Left lung (tissue), 10 donors: ENCODE results near the gene B3GNT5. TPM values are rescaled to one million over a fixed set of nuclear protein-coding genes. Genes with fewer than 3 reads are reported as not detected.
A peak's percentile ranks its signal among the peaks of the same experiment; 100 is the strongest.

Experiments
- ATAC-seq: fragments of 200-7000 bp; cut with Tn5 transposase; one replicate; pipeline ENCODE4 v1.9.1; 2020; ENCODE audit warnings: moderate library complexity
- DNase-seq, 4 donors: peaks; one replicate each; pipeline ENCODE4 v3.0.0-alpha.2; 2013 to 2020
- H3K27ac ChIP-seq, 2 donors: fragments of 200-600 bp; sonication (generic) in 1 of 2; one replicate each; pipeline versions ENCODE4 v1.5.0 to v1.8.0; 2020 to 2021
- H3K27me3 ChIP-seq, 2 donors: fragments of 200-600 bp; sonication (generic) in 1 of 2; one replicate each; pipeline versions ENCODE4 v1.5.0 to v1.8.0; 2020 to 2021
- H3K36me3 ChIP-seq, 2 donors: fragments of 200-600 bp; sonication (generic) in 1 of 2; one replicate each; pipeline versions ENCODE4 v1.5.0 to v1.8.0; 2020 to 2021
- H3K4me1 ChIP-seq, 2 donors: fragments of 200-600 bp; one replicate each; pipeline ENCODE4 v1.8.0; 2021
- H3K4me3 ChIP-seq, 2 donors: fragments of 200-600 bp; sonication (generic) in 1 of 2; one replicate each; pipeline versions ENCODE4 v1.5.0 to v1.8.0; 2020 to 2021; ENCODE audit warnings: mild to moderate bottlenecking in 1 of 2
- H3K9me3 ChIP-seq, 2 donors: fragments of 200-600 bp; sonication (generic) in 1 of 2; one replicate each; pipeline versions ENCODE4 v1.5.0 to v1.8.0; 2020 to 2021
- CTCF ChIP-seq, 2 donors: fragments of 200-600 bp; sonication (generic) in 1 of 2; IDR thresholded peaks; one replicate each; pipeline versions ENCODE4 v1.5.0 to v1.8.0; 2021; ENCODE audit warnings: antibody characterized with exemption in 2 of 2
- intact Hi-C, 2 donors: fragments of 100-400 bp; cut with DNase I; formaldehyde crosslinking; loops; one replicate each; pipeline versions ENCODE4 v1.11.2 to v1.14.2; 2022
- polyA plus RNA-seq, 6 donors: library from polyadenylated mRNA; unstranded; fragments of 120-200 nt; gene quantifications; one replicate each; pipeline ENCODE4 v1.2.1, GENCODE V29; 2013; ENCODE audit not compliant: insufficient read length in 6 of 6
- total RNA-seq, 2 donors: library from RNA; stranded (reverse); fragmentation: NEBNext Ultra II Directional; extraction: Animal tissue kit (Norgen Biotek cat#: 25700); gene quantifications; one replicate each; pipeline ENCODE4 v1.2.1, GENCODE V29; 2021
- donor health status: DM: no; HTN: yes; CAD: no.
- donor health status: DM: no; HTN: no; CAD: no.

The B3GNT5 gene
- total and polyA plus RNA-seq, 8 donors, result 21.7 to 45.2 (median 26.9) TPM

GRCh38 chr3:183281126-183281797 is 28.2 kb downstream of the B3GNT5 start:
- Histone ChIP-seq H3K9me3 (no peaks in the 10 kb centered on the region), H3K4me1 (peaks cover 7 to 17% of the 10 kb centered on the region in 2 donors), H3K27me3 (no peaks in the 10 kb centered on the region), H3K27ac (no peak overlapping the region), H3K4me3 (no peak overlapping the region), H3K36me3 (no peaks in the 10 kb centered on the region)
- no peak for ATAC-seq
- intact Hi-C loops, result no loop called here
- no peak for DNase-seq
- TF ChIP-seq CTCF (IDR thresholded peaks at IDR 0.05), result no peak

GRCh38 chr3:183283886-183284285 is 30.8 kb downstream of the B3GNT5 start:
- Histone ChIP-seq H3K27ac (no peak overlapping the region), H3K36me3 (no peaks in the 10 kb centered on the region), H3K4me3 (no peak overlapping the region), H3K9me3 (no peaks in the 10 kb centered on the region), H3K4me1 (peaks cover 7 to 33% of the 10 kb centered on the region in 2 donors), H3K27me3 (no peaks in the 10 kb centered on the region)
- TF ChIP-seq CTCF (IDR thresholded peaks at IDR 0.05), result no peak
- intact Hi-C loops, result no loop called here
- ATAC-seq (no peak), DNase-seq (no peak)

- DNase-seq (no peak), ATAC-seq (no peak)
- Histone ChIP-seq H3K4me3 (no peak overlapping the region), H3K9me3 (no peaks in the 10 kb centered on the region), H3K36me3 (no peaks in the 10 kb centered on the region), H3K4me1 (peaks cover 7 to 33% of the 10 kb centered on the region in 2 donors), H3K27ac (peak overlapping the region in 1 of 2 donors; percentile 84), H3K27me3 (no peaks in the 10 kb centered on the region)
- intact Hi-C loops, result no loop called here
- TF ChIP-seq CTCF (IDR thresholded peaks at IDR 0.05), result no peak
Measured at GRCh38 chr3:183284570-183284969, 31.5 kb downstream of the B3GNT5 start.

GRCh38 chr3:183285318-183285717 is 32.3 kb downstream of the B3GNT5 start:
- Histone ChIP-seq H3K4me3 (no peak overlapping the region), H3K36me3 (no peaks in the 10 kb centered on the region), H3K27me3 (no peaks in the 10 kb centered on the region), H3K27ac (peak overlapping the region; percentile 70 to 84), H3K4me1 (peaks cover 7 to 33% of the 10 kb centered on the region in 2 donors), H3K9me3 (no peaks in the 10 kb centered on the region)
- DNase-seq, result no peak
- TF ChIP-seq CTCF (IDR thresholded peaks at IDR 0.05), result no peak
- ATAC-seq, result peak; percentile 9
- intact Hi-C loops, result no loop called here

GRCh38 chr3:183285828-183286457 is 32.9 kb downstream of the B3GNT5 start:
- intact Hi-C loops, result no loop called here
- no peak for TF ChIP-seq CTCF (IDR thresholded peaks at IDR 0.05)
- Histone ChIP-seq H3K4me3 (no peak overlapping the region), H3K36me3 (no peaks in the 10 kb centered on the region), H3K27ac (peak overlapping the region; percentile 70 to 84), H3K4me1 (peaks cover 7 to 33% of the 10 kb centered on the region in 2 donors), H3K9me3 (no peaks in the 10 kb centered on the region), H3K27me3 (no peaks in the 10 kb centered on the region)
- peak; percentile 93 for ATAC-seq
- DNase-seq, result peak in 3 of 4 donors; percentile 57 to 92 (median 91)
